Retinal pigment epithelial cell (primary cell): Measurements from ENCODE around the gene FRG2.

Experiments
- DNase-seq: peaks from one replicate; pipeline ENCODE4 v3.0.0-alpha.2; 2010; ENCODE audit warnings: low read depth
- H3K4me3 ChIP-seq: 2 replicates; pipeline ENCODE4 v1.5.1; 2011; ENCODE audit warnings: mild to moderate bottlenecking, low read length, control low read depth, moderate library complexity
- TF ChIP-seq, protein P1 (sequence below): conservative IDR thresholded peaks from 2 replicates; pipeline ENCODE4 v1.5.1; 2011; ENCODE audit warnings: low read depth, low read length, control low read depth, inconsistent platforms

FRG2 gene

DNA sequence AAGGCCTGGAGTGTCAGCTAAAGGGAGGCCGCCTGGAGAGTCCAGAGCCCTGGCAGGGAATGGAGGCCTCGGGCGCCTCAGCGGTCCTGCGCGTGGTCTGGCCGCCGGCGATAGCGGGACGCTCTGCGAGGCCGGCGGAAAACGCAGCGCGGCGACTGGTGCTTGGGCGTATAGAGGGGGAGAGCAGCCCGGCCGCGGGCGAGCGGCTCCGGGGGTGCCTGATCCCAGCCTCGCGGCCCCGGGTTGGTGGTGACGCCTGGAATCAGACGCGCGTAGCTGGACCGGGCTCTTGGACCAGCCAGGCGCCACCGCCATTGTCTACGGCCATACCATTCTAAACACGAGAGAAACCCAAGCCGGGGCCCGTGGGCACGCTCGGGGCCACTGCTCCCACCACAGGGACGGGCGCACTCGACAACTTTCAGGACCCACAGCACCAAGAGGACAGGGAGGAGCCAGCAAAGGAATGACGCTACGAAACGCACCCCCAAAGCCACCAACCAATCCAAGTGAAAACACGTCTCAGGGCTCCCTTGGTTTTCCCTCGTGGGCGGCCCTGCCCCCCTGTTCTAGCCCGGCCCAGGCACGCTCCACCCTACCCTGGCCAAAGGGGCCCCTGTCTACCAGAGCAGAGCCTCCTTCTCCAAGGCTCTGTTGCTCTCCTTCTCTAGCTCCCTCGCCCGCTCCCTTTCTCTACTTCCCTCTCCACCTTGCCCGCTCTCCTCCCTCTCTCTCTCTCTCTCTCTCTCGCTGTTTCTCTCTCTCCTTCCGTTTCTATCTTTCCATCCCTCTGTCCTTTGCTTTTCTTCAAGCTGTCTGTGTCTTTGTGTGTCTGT is 7.8 kb downstream of the FRG2 start:
- no peak for DNase-seq
- no peak overlapping the region for H3K4me3 ChIP-seq
- TF ChIP-seq, protein P1, sequence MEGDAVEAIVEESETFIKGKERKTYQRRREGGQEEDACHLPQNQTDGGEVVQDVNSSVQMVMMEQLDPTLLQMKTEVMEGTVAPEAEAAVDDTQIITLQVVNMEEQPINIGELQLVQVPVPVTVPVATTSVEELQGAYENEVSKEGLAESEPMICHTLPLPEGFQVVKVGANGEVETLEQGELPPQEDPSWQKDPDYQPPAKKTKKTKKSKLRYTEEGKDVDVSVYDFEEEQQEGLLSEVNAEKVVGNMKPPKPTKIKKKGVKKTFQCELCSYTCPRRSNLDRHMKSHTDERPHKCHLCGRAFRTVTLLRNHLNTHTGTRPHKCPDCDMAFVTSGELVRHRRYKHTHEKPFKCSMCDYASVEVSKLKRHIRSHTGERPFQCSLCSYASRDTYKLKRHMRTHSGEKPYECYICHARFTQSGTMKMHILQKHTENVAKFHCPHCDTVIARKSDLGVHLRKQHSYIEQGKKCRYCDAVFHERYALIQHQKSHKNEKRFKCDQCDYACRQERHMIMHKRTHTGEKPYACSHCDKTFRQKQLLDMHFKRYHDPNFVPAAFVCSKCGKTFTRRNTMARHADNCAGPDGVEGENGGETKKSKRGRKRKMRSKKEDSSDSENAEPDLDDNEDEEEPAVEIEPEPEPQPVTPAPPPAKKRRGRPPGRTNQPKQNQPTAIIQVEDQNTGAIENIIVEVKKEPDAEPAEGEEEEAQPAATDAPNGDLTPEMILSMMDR = no peak

DNA sequence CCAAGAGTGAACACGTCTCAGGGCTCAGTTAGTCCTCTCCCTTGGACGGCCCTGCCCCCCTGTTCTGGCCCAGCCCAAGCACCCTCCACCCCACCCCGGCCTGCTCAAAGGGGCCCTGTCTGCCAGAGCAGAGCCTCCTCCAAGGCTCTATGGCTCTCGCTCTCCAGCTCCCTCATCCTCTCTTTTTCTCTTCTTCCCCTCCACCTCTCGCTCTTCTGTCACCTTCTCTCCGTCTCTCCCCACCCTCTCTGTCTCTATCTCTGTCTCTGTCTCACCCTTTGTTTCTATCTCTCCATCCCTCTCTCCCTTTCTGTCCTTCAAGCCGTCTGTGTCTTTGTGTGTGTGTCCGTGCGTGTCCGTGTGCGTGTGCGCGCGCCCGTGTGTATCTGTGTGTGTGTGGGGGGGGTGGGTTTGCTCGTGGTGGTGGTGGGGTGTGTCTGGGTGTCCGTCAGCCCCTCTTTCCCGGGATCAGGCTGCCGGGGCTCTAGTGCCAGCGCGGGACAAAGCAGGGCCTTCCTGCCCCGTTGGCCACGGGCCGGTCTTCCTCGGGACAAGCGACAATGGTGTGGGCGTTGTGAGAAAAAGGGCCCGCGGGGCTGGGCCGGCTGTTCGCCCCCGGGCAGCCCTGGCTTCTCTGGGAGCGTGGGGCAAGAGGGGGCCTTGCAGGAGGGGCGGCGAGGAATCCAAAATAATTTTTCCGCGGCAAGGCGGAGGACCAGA is 8.7 kb downstream of the FRG2 start:
- no peak overlapping the region for H3K4me3 ChIP-seq
- no peak for DNase-seq
- TF ChIP-seq, protein P1 = no peak

DNA sequence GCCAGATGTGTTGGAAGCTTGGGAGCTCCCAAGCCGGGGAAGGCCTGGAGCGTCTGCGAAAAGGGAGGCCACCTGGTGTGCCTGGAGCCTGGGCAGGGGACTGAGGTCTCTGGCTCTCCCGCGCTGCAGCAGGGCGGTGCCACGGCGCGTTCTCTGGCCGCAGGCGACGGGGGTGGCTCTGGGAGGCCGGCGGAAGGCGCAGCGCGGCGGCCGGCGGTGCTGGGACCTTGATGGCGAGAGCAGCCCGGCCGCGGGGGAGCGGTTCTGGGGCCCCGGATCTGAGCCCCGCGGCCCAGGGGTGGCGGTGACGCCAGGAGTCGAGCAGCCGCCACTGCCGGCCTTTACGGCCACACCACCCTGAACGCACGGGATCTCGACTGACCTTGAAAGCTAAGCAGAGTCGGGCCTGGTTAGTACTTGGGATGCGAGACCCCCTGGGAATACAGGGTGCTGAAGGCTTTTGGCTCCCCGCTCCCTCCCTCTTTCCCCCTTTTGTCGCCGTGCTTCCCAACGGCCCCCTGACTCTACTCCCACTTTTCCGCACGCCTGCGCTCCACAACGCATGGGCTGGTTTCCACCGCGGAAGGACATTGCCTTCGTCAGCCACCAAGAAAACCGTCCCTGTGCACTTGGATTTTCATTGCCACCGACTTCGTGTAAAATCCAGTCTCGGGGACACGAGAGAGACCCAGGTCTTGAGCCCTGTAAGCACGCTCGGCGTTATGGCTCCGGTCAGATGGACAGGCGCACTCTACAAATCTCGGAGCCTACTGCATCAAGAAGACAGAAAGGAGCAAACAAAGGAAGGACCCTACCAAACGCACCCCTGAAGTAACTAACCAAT is 9.5 kb downstream of the FRG2 start:
- no peak overlapping the region for H3K4me3 ChIP-seq
- TF ChIP-seq, protein P1 = no peak
- no peak for DNase-seq

DNA sequence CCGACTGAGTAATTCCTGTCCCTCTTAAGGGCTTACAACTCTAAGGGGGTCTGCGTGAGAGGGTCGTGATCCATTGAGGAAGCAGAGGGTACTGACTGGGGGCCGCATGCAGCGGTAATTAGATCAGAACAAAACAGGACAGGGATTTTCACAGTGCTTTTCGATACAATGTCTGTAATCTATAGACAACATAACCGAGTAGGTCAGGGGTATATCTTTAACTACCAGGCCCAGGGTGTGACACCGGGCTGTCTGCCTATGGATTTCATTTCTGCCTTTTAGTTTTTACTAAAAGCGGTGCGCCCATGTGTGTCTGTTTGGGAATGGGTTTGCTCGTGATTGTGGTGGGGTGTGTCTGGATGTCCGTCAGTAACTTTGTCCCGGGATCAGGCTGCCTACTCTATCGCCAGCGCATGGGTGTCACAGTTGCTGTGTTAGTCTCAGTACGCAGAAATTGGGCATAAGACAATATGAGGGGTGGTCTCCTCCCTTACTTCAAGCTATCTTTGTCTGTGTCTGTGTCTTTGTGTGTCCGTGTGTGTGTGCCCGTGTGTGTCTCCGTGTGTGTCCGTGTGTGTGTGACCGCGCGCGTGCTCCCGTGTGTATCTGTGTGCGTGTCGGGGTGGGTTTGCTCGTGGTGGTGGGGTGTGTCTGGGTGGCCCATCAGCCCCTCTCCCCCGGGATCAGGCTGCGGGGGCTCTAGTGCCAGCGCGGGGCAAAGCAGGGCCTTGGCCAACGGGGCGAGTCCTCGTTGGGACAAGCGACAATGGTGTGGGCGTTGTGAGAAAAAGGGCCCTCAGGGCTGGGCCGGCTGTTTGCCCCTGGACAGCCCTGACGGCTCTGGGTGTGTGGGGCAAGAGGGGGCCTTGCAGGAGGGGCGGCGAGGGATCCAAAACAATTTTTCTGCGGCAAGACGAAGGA is 10.4 kb downstream of the FRG2 start:
- H3K4me3 ChIP-seq = no peak overlapping the region
- DNase-seq = no peak
- TF ChIP-seq, protein P1 = no peak

DNA sequence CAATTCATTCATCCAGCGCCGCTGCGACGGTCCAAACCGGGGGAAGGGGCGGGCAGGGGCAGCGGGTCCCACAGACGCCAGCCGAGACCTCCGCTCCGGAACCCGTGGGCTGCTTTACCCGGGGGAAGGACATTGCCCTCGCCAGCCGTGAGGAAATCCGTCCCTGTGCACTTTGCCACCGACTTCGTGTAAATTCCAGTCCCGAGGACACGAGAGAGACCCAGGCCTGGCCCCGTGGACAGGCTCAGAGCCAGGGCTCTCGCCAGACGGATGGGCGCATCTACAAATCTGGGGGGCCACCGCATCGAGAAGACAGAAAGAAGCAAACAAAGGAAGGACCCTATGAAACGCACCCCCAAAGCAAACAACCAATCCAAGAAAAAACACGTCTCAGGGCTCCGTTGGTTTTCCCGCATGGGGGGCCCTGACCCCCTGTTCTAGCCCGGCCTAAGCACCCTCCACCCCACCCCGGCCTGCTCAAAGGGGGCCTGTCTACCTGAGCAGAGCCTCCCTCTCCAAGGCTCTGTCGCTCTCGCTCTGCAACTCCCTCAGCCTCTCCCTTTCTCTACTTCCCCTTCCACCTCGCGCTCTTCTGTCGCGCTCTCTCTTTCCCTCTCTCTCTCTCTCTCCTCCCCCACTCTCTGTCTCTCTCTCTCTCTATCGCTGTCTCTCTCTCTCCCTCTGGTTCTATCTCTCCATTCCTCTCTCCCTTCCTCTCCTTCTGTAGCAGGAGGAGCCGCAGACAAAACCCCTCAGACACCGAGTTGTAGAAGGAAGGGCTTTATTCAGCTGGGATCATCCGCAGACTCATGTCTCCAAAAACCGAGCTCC is 11.3 kb downstream of the FRG2 start:
- no peak for DNase-seq
- TF ChIP-seq, protein P1 = no peak
- H3K4me3 ChIP-seq = no peak overlapping the region
